NCI-H1417 (cell line): ENCODE measurements around the gene LRRC51.

ENCODE experiments used
- DNase-seq, 3 experiments: peaks; one replicate each; lab custom pipeline; 2025; lab: John Stamatoyannopoulos, UW

Gene LRRC51, protein sequence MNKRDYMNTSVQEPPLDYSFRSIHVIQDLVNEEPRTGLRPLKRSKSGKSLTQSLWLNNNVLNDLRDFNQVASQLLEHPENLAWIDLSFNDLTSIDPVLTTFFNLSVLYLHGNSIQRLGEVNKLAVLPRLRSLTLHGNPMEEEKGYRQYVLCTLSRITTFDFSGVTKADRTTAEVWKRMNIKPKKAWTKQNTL

GRCh38 chr11:72080326-72081183 is at the start of gene LRRC51, which contains the start of gene NUMA1:
Gene LRRC51 (plus strand): TSS chr11:72080850. CDS start chr11:72089084, 8,234 bp downstream.
Gene NUMA1 (minus strand): TSS chr11:72080542. CDS start chr11:72035943, 44,599 bp downstream.
- peak; percentile 99 to 100 (median 100) for DNase-seq

GRCh38 chr11:72036687-72037086 is 44.0 kb upstream of the LRRC51 start:
- no peak for DNase-seq

- DNase-seq, result peak; percentile 16 to 91 (median 66)
Measured at GRCh38 chr11:72037554-72038311, 42.9 kb upstream of the LRRC51 start.

- peak in 2 of 3 experiments; percentile 22 to 32 for DNase-seq
Measured at GRCh38 chr11:72038491-72038890, 42.2 kb upstream of the LRRC51 start.

- peak in 2 of 3 experiments; percentile 29 to 39 for DNase-seq
Measured at GRCh38 chr11:72039031-72039855, 41.4 kb upstream of the LRRC51 start.

- DNase-seq, result peak in 2 of 3 experiments; percentile 29 to 59
Measured at GRCh38 chr11:72039856-72040401, 40.7 kb upstream of the LRRC51 start.

- peak; percentile 91 to 99 (median 98) for DNase-seq
Measured at GRCh38 chr11:72040491-72041363, 39.9 kb upstream of the LRRC51 start.

DNA sequence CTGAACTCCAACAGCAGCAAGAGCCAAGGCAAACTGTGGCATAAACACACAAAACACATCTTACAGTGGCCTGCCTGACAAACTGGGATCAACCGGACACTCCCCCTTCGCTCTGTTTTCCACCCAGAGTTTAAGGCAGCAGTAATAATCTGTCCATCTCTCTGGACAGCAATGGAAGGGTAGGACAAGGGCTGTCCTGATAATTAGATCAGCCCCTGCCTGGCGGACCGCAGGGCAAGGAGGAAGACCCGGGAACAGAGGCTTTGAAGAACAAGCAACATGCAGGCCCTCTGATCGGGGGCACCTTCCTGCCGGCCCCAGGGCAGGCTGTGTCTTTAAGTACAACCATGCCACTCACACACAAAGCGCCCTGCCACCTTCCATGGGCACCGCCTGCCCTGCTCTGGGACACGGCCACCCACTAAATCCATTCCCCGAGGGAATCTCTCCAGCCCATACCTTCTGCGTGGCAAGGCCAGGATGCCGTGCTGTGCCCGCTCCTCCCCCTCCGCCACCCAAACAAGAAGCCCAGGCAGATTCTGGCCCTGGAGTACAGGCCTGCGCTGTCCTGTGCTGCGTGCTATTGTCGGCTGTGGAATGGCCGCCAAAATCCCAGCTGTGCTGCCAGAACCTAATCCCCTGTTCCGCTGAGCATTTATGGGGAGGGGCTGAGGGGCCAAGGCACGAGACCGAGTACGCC is 39.1 kb upstream of the LRRC51 start:
- DNase-seq, result peak; percentile 44 to 93 (median 89)

GRCh38 chr11:72042064-72042745 is 38.4 kb upstream of the LRRC51 start:
- DNase-seq, result no peak

- DNase-seq, result no peak
Measured at GRCh38 chr11:72045849-72046248, 34.8 kb upstream of the LRRC51 start.

GRCh38 chr11:72048766-72049460 is 31.7 kb upstream of the LRRC51 start:
- DNase-seq, result peak in 2 of 3 experiments; percentile 62 to 91

GRCh38 chr11:72058416-72059034 is 22.1 kb upstream of the LRRC51 start:
- DNase-seq, result peak; percentile 48 to 79 (median 50)

- no peak for DNase-seq
Measured at GRCh38 chr11:72061739-72062396, 18.8 kb upstream of the LRRC51 start.

GRCh38 chr11:72066855-72067254 is 13.8 kb upstream of the LRRC51 start:
- DNase-seq, result peak in 1 of 3 experiments; percentile 49

DNA sequence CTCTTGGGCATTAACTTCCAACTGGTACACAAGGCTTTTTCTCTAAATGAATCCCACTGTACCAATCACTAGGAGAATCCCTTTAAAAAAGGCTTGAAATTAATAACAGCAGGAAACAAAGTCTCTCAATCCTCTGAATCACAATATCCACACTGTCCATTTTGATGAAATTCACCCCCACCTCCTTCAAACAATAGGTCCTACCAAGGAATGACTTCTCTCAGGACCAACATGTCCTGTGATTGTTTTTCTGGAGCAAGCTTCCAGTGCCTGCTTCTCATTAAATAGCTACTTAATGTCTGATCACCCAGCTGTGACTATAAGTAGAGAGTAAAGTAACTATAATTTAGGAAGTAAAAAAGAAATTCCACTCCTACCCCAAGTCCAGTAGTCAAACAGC is 13.4 kb upstream of the LRRC51 start:
- DNase-seq, result no peak

- no peak for DNase-seq
Measured at GRCh38 chr11:72067676-72068075, 13.0 kb upstream of the LRRC51 start.

DNA sequence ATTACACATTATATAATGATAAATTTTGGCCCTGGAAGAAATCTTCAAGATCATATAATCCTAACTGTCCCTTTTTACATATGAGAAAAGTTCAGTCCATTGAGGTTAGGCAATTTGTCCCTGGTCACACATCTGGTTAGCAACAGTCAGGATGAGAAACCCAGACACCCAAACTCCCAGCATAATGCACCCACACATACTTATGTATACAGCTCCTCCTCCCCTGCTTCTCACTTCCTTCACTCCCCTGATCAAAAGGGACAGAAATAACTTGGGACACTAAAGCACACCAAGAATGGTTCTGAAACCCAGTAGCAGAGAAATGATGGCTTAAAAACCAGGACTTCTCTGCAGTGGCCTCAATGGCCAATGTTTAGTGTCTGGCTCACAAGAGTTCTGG is 11.4 kb upstream of the LRRC51 start:
- DNase-seq, result no peak
